ENCODE measurements around the gene RPS21. TPM values are rescaled to one million over a fixed set of nuclear protein-coding genes. Genes with fewer than 3 reads are reported as not detected.

The RPS21 gene
- total and polyA plus RNA-seq, 2 of the 13 experiments (the other 11 are each of a cell fraction or from before 2014, with no cell fraction given): 2,647 to 11,063 TPM

DNA sequence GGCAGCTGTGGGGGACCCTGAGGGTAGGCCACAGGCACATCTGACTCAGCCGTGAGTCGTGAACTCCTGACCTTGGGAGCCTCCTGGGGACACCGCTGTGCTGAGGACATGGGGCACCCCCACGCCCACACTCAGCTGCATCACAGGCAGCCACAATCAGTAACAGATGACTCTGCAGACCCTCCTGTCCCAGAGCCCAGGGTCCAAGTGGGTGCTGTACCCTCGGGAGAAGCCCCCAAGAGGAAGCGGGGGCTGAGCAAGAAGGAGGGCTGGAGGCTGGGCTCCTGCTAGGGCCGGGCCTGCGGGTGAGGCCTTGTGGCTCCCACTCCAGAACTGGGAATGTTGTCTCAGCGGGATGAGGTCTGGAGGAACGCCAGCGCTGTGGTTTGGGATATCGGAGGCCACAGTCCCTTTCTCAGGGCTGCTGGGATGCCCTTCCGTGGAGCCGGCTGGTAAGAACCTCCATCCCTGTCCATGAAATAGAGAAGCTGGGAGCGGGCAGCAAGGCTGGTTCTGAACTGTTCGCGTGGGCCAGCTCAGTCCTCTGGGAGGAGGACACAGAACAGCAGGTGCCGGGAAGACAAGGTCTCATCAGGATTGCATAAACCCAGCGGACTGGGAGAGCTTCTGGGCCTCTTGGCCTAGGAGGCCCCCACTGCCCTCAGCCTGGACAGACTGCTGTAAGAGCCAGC is 16.6 kb upstream of the RPS21 start (continued):
- TF ChIP-seq DNMT1 (CRISPR knock-in tag; IDR thresholded peaks at IDR 0.05) (peak; percentile 38; the same call in 1 of the 2 replicates), HOXA9 (CRISPR knock-in tag; IDR thresholded peaks at IDR 0.05; ENCODE audit: borderline replicate concordance) (no peak), KLF12 (CRISPR knock-in tag; IDR thresholded peaks at IDR 0.05; ENCODE audit: borderline replicate concordance) (0 out of 2 replicates have a peak, but pooled peaks have one; percentile 29), SP140L (CRISPR knock-in tag; IDR thresholded peaks at IDR 0.05; ENCODE audit: borderline replicate concordance) (no peak), REXO4 (CRISPR knock-in tag; IDR thresholded peaks at IDR 0.05; ENCODE audit: borderline replicate concordance) (no peak), ZNF354B (CRISPR knock-in tag; IDR thresholded peaks at IDR 0.05) (no peak)
- TF ChIP-seq, protein P1, sequence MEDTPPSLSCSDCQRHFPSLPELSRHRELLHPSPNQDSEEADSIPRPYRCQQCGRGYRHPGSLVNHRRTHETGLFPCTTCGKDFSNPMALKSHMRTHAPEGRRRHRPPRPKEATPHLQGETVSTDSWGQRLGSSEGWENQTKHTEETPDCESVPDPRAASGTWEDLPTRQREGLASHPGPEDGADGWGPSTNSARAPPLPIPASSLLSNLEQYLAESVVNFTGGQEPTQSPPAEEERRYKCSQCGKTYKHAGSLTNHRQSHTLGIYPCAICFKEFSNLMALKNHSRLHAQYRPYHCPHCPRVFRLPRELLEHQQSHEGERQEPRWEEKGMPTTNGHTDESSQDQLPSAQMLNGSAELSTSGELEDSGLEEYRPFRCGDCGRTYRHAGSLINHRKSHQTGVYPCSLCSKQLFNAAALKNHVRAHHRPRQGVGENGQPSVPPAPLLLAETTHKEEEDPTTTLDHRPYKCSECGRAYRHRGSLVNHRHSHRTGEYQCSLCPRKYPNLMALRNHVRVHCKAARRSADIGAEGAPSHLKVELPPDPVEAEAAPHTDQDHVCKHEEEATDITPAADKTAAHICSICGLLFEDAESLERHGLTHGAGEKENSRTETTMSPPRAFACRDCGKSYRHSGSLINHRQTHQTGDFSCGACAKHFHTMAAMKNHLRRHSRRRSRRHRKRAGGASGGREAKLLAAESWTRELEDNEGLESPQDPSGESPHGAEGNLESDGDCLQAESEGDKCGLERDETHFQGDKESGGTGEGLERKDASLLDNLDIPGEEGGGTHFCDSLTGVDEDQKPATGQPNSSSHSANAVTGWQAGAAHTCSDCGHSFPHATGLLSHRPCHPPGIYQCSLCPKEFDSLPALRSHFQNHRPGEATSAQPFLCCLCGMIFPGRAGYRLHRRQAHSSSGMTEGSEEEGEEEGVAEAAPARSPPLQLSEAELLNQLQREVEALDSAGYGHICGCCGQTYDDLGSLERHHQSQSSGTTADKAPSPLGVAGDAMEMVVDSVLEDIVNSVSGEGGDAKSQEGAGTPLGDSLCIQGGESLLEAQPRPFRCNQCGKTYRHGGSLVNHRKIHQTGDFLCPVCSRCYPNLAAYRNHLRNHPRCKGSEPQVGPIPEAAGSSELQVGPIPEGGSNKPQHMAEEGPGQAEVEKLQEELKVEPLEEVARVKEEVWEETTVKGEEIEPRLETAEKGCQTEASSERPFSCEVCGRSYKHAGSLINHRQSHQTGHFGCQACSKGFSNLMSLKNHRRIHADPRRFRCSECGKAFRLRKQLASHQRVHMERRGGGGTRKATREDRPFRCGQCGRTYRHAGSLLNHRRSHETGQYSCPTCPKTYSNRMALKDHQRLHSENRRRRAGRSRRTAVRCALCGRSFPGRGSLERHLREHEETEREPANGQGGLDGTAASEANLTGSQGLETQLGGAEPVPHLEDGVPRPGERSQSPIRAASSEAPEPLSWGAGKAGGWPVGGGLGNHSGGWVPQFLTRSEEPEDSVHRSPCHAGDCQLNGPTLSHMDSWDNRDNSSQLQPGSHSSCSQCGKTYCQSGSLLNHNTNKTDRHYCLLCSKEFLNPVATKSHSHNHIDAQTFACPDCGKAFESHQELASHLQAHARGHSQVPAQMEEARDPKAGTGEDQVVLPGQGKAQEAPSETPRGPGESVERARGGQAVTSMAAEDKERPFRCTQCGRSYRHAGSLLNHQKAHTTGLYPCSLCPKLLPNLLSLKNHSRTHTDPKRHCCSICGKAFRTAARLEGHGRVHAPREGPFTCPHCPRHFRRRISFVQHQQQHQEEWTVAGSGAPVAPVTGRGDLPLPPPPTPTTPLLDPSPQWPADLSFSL (CRISPR knock-in tag; IDR thresholded peaks at IDR 0.05): no peak
- TF ChIP-seq, protein P2, sequence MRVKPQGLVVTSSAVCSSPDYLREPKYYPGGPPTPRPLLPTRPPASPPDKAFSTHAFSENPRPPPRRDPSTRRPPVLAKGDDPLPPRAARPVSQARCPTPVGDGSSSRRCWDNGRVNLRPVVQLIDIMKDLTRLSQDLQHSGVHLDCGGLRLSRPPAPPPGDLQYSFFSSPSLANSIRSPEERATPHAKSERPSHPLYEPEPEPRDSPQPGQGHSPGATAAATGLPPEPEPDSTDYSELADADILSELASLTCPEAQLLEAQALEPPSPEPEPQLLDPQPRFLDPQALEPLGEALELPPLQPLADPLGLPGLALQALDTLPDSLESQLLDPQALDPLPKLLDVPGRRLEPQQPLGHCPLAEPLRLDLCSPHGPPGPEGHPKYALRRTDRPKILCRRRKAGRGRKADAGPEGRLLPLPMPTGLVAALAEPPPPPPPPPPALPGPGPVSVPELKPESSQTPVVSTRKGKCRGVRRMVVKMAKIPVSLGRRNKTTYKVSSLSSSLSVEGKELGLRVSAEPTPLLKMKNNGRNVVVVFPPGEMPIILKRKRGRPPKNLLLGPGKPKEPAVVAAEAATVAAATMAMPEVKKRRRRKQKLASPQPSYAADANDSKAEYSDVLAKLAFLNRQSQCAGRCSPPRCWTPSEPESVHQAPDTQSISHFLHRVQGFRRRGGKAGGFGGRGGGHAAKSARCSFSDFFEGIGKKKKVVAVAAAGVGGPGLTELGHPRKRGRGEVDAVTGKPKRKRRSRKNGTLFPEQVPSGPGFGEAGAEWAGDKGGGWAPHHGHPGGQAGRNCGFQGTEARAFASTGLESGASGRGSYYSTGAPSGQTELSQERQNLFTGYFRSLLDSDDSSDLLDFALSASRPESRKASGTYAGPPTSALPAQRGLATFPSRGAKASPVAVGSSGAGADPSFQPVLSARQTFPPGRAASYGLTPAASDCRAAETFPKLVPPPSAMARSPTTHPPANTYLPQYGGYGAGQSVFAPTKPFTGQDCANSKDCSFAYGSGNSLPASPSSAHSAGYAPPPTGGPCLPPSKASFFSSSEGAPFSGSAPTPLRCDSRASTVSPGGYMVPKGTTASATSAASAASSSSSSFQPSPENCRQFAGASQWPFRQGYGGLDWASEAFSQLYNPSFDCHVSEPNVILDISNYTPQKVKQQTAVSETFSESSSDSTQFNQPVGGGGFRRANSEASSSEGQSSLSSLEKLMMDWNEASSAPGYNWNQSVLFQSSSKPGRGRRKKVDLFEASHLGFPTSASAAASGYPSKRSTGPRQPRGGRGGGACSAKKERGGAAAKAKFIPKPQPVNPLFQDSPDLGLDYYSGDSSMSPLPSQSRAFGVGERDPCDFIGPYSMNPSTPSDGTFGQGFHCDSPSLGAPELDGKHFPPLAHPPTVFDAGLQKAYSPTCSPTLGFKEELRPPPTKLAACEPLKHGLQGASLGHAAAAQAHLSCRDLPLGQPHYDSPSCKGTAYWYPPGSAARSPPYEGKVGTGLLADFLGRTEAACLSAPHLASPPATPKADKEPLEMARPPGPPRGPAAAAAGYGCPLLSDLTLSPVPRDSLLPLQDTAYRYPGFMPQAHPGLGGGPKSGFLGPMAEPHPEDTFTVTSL (CRISPR knock-in tag; IDR thresholded peaks at IDR 0.05; ENCODE audit: borderline replicate concordance): no peak
- TF ChIP-seq, protein P3, sequence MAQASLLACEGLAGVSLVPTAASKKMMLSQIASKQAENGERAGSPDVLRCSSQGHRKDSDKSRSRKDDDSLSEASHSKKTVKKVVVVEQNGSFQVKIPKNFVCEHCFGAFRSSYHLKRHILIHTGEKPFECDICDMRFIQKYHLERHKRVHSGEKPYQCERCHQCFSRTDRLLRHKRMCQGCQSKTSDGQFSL (CRISPR knock-in tag; IDR thresholded peaks at IDR 0.05): peak; percentile 69; the same call in 1 of the 2 replicates
- TF ChIP-seq, protein P4, sequence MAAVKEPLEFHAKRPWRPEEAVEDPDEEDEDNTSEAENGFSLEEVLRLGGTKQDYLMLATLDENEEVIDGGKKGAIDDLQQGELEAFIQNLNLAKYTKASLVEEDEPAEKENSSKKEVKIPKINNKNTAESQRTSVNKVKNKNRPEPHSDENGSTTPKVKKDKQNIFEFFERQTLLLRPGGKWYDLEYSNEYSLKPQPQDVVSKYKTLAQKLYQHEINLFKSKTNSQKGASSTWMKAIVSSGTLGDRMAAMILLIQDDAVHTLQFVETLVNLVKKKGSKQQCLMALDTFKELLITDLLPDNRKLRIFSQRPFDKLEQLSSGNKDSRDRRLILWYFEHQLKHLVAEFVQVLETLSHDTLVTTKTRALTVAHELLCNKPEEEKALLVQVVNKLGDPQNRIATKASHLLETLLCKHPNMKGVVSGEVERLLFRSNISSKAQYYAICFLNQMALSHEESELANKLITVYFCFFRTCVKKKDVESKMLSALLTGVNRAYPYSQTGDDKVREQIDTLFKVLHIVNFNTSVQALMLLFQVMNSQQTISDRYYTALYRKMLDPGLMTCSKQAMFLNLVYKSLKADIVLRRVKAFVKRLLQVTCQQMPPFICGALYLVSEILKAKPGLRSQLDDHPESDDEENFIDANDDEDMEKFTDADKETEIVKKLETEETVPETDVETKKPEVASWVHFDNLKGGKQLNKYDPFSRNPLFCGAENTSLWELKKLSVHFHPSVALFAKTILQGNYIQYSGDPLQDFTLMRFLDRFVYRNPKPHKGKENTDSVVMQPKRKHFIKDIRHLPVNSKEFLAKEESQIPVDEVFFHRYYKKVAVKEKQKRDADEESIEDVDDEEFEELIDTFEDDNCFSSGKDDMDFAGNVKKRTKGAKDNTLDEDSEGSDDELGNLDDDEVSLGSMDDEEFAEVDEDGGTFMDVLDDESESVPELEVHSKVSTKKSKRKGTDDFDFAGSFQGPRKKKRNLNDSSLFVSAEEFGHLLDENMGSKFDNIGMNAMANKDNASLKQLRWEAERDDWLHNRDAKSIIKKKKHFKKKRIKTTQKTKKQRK (IDR thresholded peaks at IDR 0.05; ENCODE audit: low read length): no peak

Data from HepG2 (cell line).